ENCODE measurements around the gene TNFRSF18. TPM values are rescaled to one million over a fixed set of nuclear protein-coding genes. Genes with fewer than 3 reads are reported as not detected.

TNFRSF18 gene
- total and polyA plus RNA-seq, 4 donors, result 0.17 to 0.24 (median 0.19) TPM; not detected in 1

- no peaks in the 10 kb centered on the region for H3K9me3 ChIP-seq (ENCODE audit: control insufficient read depth in 4 of 4, low read length in 3 of 4)
- no peaks in the 10 kb centered on the region for H3K36me3 ChIP-seq (ENCODE audit: control insufficient read depth in 4 of 4, insufficient read depth in 3 of 4, low read depth in 1 of 4, low read length in 3 of 4)
- no peak for TF ChIP-seq FOXA2 (IDR thresholded peaks at IDR 0.05)
- no peak for TF ChIP-seq FOXA1 (IDR thresholded peaks at IDR 0.05)
- no peak for TF ChIP-seq RAD21 (IDR thresholded peaks at IDR 0.05)
- TF ChIP-seq NR2F2 (IDR thresholded peaks at IDR 0.05), result no peak
- TF ChIP-seq REST (IDR thresholded peaks at IDR 0.05), result no peak
- TF ChIP-seq SP1 (IDR thresholded peaks at IDR 0.05), result no peak
- TF ChIP-seq ZBTB33 (IDR thresholded peaks at IDR 0.05), result no peak
- TF ChIP-seq HNF4A (conservative IDR thresholded peaks at IDR 0.05), result no peak
- no peak for TF ChIP-seq CTCF (IDR thresholded peaks at IDR 0.05; ENCODE audit: low read depth, low read length, missing input control)
- TF ChIP-seq TAF1 (conservative IDR thresholded peaks at IDR 0.05), result no peak
- TF ChIP-seq GABPA (IDR thresholded peaks at IDR 0.05 in 1 of 2, conservative IDR thresholded peaks at IDR 0.05 in 1 of 2), result no peak
- no peak for TF ChIP-seq JUND (IDR thresholded peaks at IDR 0.05)
- TF ChIP-seq RXRA (IDR thresholded peaks at IDR 0.05), result no peak
- TF ChIP-seq YY1 (IDR thresholded peaks at IDR 0.05), result no peak
- no peak for TF ChIP-seq MAX (IDR thresholded peaks at IDR 0.05)
- no peak for TF ChIP-seq HNF4G (IDR thresholded peaks at IDR 0.05)
- no peak for TF ChIP-seq EGR1 (IDR thresholded peaks at IDR 0.05; ENCODE audit: low read depth in 2 of 2)
- no peak for TF ChIP-seq ATF3 (IDR thresholded peaks at IDR 0.05)
- H3K9ac ChIP-seq (ENCODE audit: low read depth in 1 of 2, low read length in 2 of 2), result no peak overlapping the region
- peaks cover 0 to 9% (median 0%) of the 10 kb centered on the region in 4 donors for H3K4me1 ChIP-seq (ENCODE audit: control insufficient read depth in 4 of 4, insufficient read depth in 4 of 4, low read length in 3 of 4)
- H3K4me3 ChIP-seq (ENCODE audit: low read depth in 1 of 3, low read length in 3 of 3), result no peak overlapping the region
- no peak overlapping the region for H3K27ac ChIP-seq (ENCODE audit: low read depth in 1 of 2, low read length in 2 of 2)
- no peak for DNase-seq (ENCODE audit: low spot score)
- WGBS, result 95% methylated on average over 48 of the region's 48 CpGs
- no peaks in the 10 kb centered on the region for H3K27me3 ChIP-seq (ENCODE audit: control insufficient read depth in 4 of 4, insufficient read depth in 4 of 4, low read length in 3 of 4)
Observed at GRCh38 chr1:1197551-1198422, 8.6 kb downstream of the TNFRSF18 start.
